Vagina (tissue), 2 donors: ENCODE results near the gene CACNA1S. TPM values are rescaled to one million over a fixed set of nuclear protein-coding genes. Genes with fewer than 3 reads are reported as not detected.

ENCODE experiments used
- DNase-seq, 2 donors: peaks; one replicate each; pipeline ENCODE4 v3.0.0-alpha.2; 2017; ENCODE audit errors: extremely low spot score in 2 of 2
- H3K27ac ChIP-seq: fragments of 200-600 bp; sonication (generic); one replicate; pipeline ENCODE4 v1.5.1; 2019
- H3K27me3 ChIP-seq: fragments of 200-600 bp; sonication (generic); one replicate; pipeline ENCODE4 v1.5.1; 2019
- H3K36me3 ChIP-seq, 2 donors: fragments of 200-600 bp; sonication (generic); one replicate each; pipeline ENCODE4 v1.5.1; 2017 to 2019
- H3K4me1 ChIP-seq: fragments of 200-600 bp; sonication (generic); one replicate; pipeline ENCODE4 v1.5.1; 2019
- H3K4me3 ChIP-seq, 2 donors: fragments of 200-600 bp; sonication (generic); 1 replicate in 1 of 2; 2 replicates in 1 of 2; pipeline ENCODE4 v1.5.1; 2016 to 2019
- H3K9me3 ChIP-seq: fragments of 200-600 bp; sonication (generic); one replicate; pipeline ENCODE4 v1.5.1; 2019
- POLR2A ChIP-seq, 2 donors: fragments of 450-650 bp; IDR thresholded peaks; one replicate each; pipeline ENCODE4 v1.6.1; 2017; ENCODE audit warnings: antibody characterized with exemption in 2 of 2, mild to moderate bottlenecking in 2 of 2, moderate library complexity in 2 of 2
- POLR2AphosphoS5 ChIP-seq, 2 donors: sonication (generic); formaldehyde crosslinking; IDR thresholded peaks; one replicate each; pipeline ENCODE4 v1.9.0; 2017; ENCODE audit warnings: antibody characterized with exemption in 2 of 2, mild to moderate bottlenecking in 2 of 2, low read depth in 1 of 2; ENCODE audit not compliant: insufficient read depth in 1 of 2
- intact Hi-C: fragments of 100-400 bp; cut with DNase I; formaldehyde crosslinking; loops from one replicate; pipeline ENCODE4 v1.15.1; 2023
- total RNA-seq: library from RNA; depleted of rRNA; stranded (reverse); fragments of >200 nt; gene quantifications from one replicate; pipeline ENCODE4 v1.2.3, GENCODE V29; 2016
- TF ChIP-seq, protein P1 (sequence below), 3 experiments: fragments of 450-650 bp in 2 of 3; fragments of 200-600 bp in 1 of 3; sonication (generic) in 1 of 3; IDR thresholded peaks; one replicate each; pipeline ENCODE4 v1.5.1; 2017 to 2019; ENCODE audit warnings: antibody characterized with exemption in 3 of 3, mild to moderate bottlenecking in 2 of 3, moderate library complexity in 2 of 3

The CACNA1S gene
- total RNA-seq, 1 donor from 2014 or later, result not detected

DNA sequence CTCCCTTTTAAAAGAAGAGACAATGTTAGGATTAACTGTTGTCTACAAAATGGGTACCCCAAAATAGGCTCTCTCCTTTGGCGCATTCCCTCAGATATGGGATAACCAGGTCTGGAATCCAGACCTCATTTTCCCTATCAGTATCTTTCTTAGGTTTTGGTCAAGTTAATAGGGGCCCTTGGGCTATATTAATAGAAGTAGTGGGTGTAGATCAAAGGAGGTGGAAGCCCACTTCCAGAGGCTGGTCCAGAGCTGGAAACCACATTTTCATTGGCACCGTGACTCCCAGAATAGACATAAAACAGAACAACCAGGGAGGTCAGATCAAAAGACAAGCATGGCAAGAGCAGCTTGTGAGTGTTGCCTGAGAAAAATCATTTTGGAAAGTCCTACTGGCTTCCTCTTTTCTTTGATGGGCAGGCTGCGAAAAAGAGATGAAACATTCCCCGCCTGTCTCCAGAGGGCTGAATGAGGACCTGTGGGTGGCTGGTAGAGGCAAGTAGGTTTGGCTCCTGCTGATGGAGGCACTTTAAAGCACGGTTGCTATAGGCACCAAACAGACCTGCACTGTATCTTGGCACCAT, 62.9 kb downstream of the CACNA1S start:
- no peak for DNase-seq
- no peaks in the 10 kb centered on the region for H3K36me3 ChIP-seq
- intact Hi-C loops, result no loop called here
- no peaks in the 10 kb centered on the region for H3K4me1 ChIP-seq
- TF ChIP-seq, protein P1, sequence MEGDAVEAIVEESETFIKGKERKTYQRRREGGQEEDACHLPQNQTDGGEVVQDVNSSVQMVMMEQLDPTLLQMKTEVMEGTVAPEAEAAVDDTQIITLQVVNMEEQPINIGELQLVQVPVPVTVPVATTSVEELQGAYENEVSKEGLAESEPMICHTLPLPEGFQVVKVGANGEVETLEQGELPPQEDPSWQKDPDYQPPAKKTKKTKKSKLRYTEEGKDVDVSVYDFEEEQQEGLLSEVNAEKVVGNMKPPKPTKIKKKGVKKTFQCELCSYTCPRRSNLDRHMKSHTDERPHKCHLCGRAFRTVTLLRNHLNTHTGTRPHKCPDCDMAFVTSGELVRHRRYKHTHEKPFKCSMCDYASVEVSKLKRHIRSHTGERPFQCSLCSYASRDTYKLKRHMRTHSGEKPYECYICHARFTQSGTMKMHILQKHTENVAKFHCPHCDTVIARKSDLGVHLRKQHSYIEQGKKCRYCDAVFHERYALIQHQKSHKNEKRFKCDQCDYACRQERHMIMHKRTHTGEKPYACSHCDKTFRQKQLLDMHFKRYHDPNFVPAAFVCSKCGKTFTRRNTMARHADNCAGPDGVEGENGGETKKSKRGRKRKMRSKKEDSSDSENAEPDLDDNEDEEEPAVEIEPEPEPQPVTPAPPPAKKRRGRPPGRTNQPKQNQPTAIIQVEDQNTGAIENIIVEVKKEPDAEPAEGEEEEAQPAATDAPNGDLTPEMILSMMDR (IDR thresholded peaks at IDR 0.05), result no peak
- TF ChIP-seq POLR2A (IDR thresholded peaks at IDR 0.05) (no peak), POLR2AphosphoS5 (IDR thresholded peaks at IDR 0.05; ENCODE audit: insufficient read depth in 1 of 2, low read depth in 1 of 2) (no peak)
- no peak overlapping the region for H3K4me3 ChIP-seq
- no peaks in the 10 kb centered on the region for H3K27me3 ChIP-seq
- H3K9me3 ChIP-seq, result no peaks in the 10 kb centered on the region
- H3K27ac ChIP-seq, result no peak overlapping the region

DNA sequence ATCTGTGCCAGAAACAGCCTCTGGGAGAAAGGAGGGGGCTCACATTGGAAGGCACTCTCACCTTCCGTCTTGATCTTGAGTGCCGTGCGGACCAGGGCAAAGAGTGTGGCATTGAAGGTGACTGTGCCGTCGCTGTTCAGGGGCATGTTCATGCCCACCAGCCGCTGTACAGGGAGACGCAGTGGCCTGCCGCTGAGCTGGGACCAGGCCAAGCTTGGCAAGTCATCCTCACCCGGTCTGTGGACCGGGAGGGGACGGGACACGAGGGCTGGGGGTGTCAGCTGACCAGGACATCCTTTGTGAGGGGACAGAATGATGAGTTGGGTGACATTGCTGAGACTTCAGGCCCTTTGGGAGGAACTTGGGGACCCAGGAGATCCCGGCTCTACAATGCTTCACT, 63.7 kb downstream of the CACNA1S start:
- H3K36me3 ChIP-seq, result no peaks in the 10 kb centered on the region
- no peaks in the 10 kb centered on the region for H3K4me1 ChIP-seq
- H3K9me3 ChIP-seq, result no peaks in the 10 kb centered on the region
- intact Hi-C loops, result no loop called here
- TF ChIP-seq, protein P1 (IDR thresholded peaks at IDR 0.05), result no peak
- no peak for TF ChIP-seq POLR2A (IDR thresholded peaks at IDR 0.05)
- no peak for TF ChIP-seq POLR2AphosphoS5 (IDR thresholded peaks at IDR 0.05; ENCODE audit: insufficient read depth in 1 of 2, low read depth in 1 of 2)
- no peak overlapping the region for H3K27ac ChIP-seq
- no peaks in the 10 kb centered on the region for H3K27me3 ChIP-seq
- no peak overlapping the region for H3K4me3 ChIP-seq
- DNase-seq, result no peak

DNA sequence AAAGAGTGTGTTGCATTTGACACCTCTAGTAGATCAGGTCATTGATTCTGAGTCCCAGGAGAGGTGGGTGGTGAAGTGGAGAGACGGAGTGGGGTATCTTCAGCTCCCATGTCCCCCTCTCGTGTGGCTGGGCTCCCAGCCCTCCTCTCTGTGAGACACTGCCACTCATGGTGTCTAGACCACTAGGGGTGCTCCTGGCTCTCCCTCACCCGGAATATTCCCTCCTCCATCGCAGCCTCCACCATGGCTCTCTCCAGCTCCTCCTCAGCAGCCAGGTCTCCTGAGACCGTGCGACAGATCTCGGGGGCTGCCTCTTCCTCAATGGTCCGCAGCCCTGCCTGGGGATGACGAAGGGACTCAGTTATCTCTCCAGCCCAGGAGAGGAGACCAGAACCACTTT, 68.1 kb downstream of the CACNA1S start:
- H3K27ac ChIP-seq, result no peak overlapping the region
- H3K4me1 ChIP-seq, result no peaks in the 10 kb centered on the region
- H3K27me3 ChIP-seq, result no peaks in the 10 kb centered on the region
- no peak overlapping the region for H3K4me3 ChIP-seq
- TF ChIP-seq POLR2A (IDR thresholded peaks at IDR 0.05) (no peak), POLR2AphosphoS5 (IDR thresholded peaks at IDR 0.05; ENCODE audit: insufficient read depth in 1 of 2, low read depth in 1 of 2) (no peak)
- TF ChIP-seq, protein P1 (IDR thresholded peaks at IDR 0.05), result no peak
- DNase-seq, result no peak
- H3K36me3 ChIP-seq, result no peaks in the 10 kb centered on the region
- intact Hi-C loops, result loop anchor here (5.0 kb wide), 1 partner anchor 72 kb away; no protein-coding TSS in a partner anchor
- H3K9me3 ChIP-seq, result no peaks in the 10 kb centered on the region

DNA sequence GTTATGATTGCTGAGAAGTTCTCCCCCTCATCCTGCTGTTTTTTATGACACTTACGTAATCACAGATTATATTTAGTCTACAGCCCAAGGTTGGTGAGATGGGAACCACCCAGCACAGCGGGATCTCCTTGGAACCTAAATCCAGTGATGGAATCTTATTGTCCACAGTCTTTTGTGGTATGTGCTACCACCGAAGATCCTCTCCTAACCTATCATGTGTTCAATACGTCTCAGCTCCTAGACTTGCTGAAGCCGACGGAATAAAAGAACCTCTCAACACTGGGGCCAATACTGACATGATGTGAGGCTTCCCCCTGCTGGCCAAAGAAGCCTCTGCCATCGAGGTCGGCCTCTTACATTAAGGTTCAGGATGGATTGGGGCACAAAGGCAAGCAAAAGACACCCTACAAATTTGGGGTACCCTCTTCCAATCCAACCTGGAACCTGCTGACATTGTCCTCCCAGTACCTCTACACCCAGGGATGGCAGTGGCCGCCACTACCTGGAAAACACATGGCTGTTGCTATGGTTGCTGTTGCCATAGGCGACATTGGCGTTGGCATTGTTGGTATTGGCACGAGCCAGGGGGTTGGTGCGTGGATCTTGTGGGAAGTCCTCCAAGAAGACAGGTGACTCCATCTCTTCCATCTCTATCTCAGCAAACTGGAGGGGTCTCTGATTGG, 69.3 kb downstream of the CACNA1S start:
- TF ChIP-seq, protein P1 (IDR thresholded peaks at IDR 0.05), result peak; percentile 59 to 75 (median 66)
- TF ChIP-seq POLR2AphosphoS5 (IDR thresholded peaks at IDR 0.05; ENCODE audit: insufficient read depth in 1 of 2, low read depth in 1 of 2), result no peak
- DNase-seq, result no peak
- no peaks in the 10 kb centered on the region for H3K4me1 ChIP-seq
- no peaks in the 10 kb centered on the region for H3K36me3 ChIP-seq
- H3K27me3 ChIP-seq, result no peaks in the 10 kb centered on the region
- intact Hi-C loops, result loop anchor here (5.0 kb wide), 1 partner anchor 71 kb away; no protein-coding TSS in a partner anchor
- H3K9me3 ChIP-seq, result no peaks in the 10 kb centered on the region
- H3K27ac ChIP-seq, result no peak overlapping the region
- H3K4me3 ChIP-seq, result no peak overlapping the region

DNA sequence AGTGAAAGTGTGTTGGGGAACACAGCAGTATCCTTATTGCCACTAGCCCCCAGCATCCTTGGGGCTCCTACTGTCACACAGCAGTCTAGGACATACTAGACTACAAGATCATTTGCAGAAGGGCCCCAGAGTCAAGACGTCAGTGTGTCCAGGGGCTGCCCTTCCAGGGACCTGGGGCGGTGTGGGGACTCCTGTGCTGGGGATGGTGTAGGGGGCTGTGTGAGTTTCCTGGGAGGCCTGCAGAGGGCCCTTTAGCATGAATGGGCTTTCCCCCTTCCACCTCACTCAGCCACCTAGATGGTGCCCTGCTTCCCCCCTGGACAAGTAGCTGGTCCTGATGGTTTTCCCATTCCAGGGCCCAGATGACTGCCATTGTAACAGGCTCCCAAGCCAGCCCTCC, 71.2 kb downstream of the CACNA1S start:
- H3K27ac ChIP-seq, result no peak overlapping the region
- intact Hi-C loops, result loop anchor here (5.0 kb wide), 1 partner anchor 69 kb away; no protein-coding TSS in a partner anchor
- no peak for DNase-seq
- H3K4me1 ChIP-seq, result no peaks in the 10 kb centered on the region
- H3K36me3 ChIP-seq, result no peaks in the 10 kb centered on the region
- no peak overlapping the region for H3K4me3 ChIP-seq
- TF ChIP-seq POLR2A (IDR thresholded peaks at IDR 0.05) (no peak), POLR2AphosphoS5 (IDR thresholded peaks at IDR 0.05; ENCODE audit: insufficient read depth in 1 of 2, low read depth in 1 of 2) (no peak)
- TF ChIP-seq, protein P1 (IDR thresholded peaks at IDR 0.05), result no peak
- H3K27me3 ChIP-seq, result no peaks in the 10 kb centered on the region
- H3K9me3 ChIP-seq, result no peaks in the 10 kb centered on the region
